ENCODE results near the gene CAMK1G.

CAMK1G gene

GRCh38 chr1:209564849-209565248, 18.7 kb upstream of the CAMK1G start:
- DNase-seq, result no peak

DNA sequence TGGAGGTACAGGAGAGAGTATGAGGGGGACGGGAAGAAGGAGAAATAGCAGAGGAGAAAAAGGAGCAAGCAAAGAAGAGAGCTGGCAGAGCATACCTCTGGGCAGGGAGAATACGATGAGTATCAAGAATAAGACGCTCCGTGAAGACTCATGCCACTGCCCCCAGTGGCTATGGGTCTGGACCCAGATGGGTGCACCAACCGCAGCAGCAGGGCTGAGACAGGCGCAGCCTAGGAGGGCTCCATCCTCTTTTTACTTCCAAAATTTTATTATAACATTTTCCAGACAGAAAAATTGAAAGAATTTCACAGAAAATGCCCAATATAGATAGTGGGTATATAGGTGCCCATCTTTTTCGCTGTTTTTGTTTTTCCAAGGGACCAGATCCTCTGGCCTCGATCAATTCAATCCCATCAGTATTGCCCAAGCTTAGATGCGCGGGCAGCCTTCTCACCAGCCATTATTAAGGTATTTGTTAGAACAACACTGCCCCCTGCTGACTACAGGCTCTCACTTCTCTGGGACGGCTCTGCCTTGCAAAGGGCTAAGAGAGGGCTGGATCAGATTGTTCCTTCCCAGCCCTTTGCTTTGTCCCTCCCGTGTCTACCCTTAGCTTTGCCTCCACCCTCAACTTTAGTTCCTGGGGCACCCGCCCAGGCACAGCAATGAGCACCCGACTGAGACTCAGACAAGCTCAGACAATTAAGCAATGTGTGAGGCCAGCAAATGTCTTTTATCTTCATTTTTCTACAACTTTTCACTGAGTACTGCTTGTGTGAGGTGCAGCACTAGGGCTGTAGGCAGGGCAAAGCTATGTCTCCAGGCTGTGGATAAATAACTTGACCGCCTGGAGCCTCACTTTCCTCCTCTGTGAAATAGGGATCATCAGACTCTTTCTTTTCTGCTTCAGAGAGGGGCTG, 17.5 kb upstream of the CAMK1G start:
- DNase-seq, result peak in 53 of 56 donors; percentile 4 to 90 (median 56)

GRCh38 chr1:209567698-209568175, 15.8 kb upstream of the CAMK1G start:
- no peak for DNase-seq

- peak in 48 of 56 donors; percentile 1 to 90 (median 37) for DNase-seq
Observed at GRCh38 chr1:209569455-209570207, 13.9 kb upstream of the CAMK1G start.

DNA sequence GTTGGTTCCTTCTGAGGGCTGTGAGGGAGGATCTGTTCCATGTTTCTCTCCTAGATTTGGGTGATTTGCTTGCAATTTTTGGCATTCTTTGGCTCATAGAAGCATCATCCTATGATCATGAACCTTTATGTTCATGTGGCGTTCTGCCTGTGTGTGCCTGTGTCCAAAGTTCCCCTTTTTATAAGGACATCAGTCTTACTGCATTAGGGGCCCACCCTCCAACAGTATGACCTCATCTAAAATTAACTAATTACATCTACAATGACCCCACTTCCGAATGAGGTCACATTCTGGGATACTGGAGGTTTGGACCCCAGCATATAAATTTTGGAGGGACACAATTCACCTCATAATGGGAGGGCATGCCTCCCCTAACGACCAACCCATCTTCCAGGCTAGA, 12.8 kb upstream of the CAMK1G start:
- no peak for DNase-seq

DNA sequence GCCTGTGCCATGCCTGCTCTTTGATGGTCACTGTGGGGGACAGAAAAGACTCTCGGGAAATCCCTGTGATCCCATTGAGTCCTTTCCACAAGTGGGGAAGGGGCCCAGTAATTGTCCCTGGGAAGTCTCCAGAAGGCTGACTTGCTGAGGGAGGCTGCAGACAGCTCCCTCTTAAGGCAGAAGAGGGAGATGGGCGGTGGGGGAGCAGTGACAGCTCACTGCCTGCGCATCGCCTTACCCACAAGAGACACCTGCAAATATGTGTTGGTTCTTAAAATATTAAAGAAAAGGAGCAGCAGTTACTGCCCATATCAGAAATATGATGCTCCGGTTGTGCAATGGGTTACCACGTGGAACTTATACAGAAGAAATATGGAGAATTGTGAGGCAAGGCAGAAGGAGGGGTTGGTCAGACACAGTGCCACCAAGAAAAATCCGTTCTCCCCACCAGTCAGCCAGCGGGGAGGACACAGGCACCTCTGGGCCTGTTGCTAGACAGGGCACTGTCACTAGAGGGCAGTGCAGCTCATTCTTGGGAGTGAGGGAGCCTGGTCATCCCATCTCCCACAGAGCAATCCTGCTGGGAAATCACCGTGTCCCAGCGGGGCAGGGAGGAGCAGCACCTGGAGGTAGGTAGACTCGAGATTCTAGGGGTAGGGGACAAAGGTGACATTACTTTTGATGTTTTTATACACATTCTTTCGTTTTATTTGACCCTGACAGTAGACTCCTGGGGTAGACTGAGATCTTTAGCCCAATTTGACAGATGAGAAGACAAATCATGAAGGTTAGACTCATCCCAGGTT, 6.9 kb upstream of the CAMK1G start:
- peak in 53 of 56 donors; percentile 14 to 89 (median 62) for DNase-seq

DNA sequence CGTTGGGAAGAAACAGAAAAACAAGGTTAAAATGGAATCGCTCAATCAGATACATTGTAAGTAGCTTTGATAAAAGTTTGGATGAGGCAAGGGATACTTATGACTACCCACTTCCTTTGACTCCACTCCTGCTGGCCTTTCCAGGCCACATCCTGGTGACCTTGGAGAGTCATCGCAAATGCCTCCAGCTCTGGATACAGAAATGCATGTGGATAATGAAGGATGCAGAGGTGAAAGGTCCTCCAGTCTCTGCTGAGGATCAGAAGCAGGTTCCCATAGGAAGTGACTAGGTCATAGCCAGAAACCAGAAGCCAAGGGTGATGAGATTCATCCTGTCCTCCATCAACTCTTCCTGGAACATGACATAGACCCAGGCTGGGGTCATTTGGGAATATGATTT, 6.2 kb upstream of the CAMK1G start:
- DNase-seq, result no peak

GRCh38 chr1:209580577-209580976, 2.9 kb upstream of the CAMK1G start:
- no peak for DNase-seq

- DNase-seq, result peak in 9 of 56 donors; percentile 2 to 37 (median 9)
Observed at GRCh38 chr1:209584231-209584672, 738 bp downstream of the CAMK1G start.

- no peak for DNase-seq
Observed at GRCh38 chr1:209585197-209585596, 1.7 kb downstream of the CAMK1G start.

DNA sequence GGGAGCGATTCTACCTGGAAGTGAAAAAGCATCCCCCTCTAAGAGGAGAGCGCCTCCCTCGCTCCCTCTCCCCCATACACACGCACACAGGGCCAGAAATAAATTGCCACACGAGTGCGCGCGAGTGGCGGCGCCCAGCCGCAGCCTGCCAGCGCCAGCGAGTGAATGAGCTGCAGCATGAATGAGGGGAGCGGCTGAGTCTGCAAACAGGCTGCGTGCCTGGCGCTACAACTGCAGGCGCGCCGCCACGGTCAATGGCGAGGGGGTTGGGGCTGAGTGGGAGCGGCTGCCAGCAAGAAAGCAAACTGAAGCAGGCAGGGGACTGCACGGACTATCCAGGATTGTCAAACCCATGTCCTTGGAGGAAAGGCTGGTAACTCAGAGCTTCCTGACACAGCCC, 2.2 kb downstream of the CAMK1G start:
- peak in 52 of 56 donors; percentile 10 to 88 (median 61) for DNase-seq

GRCh38 chr1:209586221-209586740, 2.8 kb downstream of the CAMK1G start:
- no peak for DNase-seq

DNA sequence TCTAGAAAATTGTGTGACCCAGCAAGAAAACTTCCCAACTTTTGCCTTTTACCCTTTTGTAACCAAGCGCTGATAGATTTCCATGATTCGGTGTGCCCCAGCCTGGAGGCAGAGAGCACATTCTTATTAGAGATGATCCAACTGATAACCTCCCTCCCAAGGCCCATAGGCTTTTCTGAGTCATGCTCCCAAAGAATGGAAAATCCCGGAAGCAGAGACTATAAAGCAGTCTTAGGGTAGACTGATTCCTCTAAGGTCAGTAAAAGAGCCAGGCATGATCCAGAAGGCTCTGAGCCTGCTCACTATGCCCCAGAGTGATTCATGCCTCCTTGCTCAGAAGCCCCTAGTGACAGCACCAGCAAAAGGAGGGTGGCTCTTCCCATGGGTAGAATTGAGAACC, 4.3 kb downstream of the CAMK1G start:
- no peak for DNase-seq

DNA sequence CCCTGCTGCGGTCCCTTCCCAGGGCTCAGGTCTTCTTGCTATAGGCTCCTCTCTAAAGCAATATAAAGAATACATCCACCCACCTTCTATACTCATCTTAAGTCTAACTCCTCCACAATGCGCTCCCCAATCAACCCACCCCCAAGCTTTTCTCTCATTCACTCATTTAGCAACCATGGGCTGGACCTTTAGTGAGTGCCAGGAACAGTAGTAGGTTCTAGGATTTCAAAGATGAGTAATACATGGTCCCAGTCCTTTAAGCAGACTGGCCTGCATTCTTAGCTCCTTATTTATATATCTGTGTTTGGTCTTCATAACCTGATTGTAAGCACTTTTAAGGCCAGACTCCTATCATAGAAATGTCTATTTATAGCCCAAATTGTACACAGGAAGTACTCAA, 5.9 kb downstream of the CAMK1G start:
- DNase-seq, result no peak

GRCh38 chr1:209589863-209590262, 6.3 kb downstream of the CAMK1G start:
- DNase-seq, result peak in 14 of 56 donors; percentile 5 to 57 (median 39)

GRCh38 chr1:209590405-209590804, 6.9 kb downstream of the CAMK1G start:
- DNase-seq, result peak in 42 of 56 donors; percentile 6 to 84 (median 42)

GRCh38 chr1:209593747-209594146, 10.2 kb downstream of the CAMK1G start:
- no peak for DNase-seq

- no peak for DNase-seq
Observed at GRCh38 chr1:209594440-209594839, 10.9 kb downstream of the CAMK1G start.

- DNase-seq, result no peak
Observed at GRCh38 chr1:209595028-209595427, 11.5 kb downstream of the CAMK1G start.

- no peak for DNase-seq
Observed at GRCh38 chr1:209595599-209596285, 12.2 kb downstream of the CAMK1G start.

Measured in nucleus accumbens (tissue), 56 donors.